Measurements from ENCODE around the gene DNTT. TPM values are rescaled to one million over a fixed set of nuclear protein-coding genes. Genes with fewer than 3 reads are reported as not detected.
A peak's percentile ranks its signal among the peaks of the same experiment; 100 is the strongest.

DNTT gene
- polyA plus RNA-seq, 1 donor (not counting 4 experiments of a cell fraction or from before 2014, with no cell fraction given), result not detected

- FAIRE-seq (peak; percentile 26), DNase-seq (ENCODE audit: low read depth, low spot score) (no peak)
- no peak overlapping the region for H3K9ac ChIP-seq (ENCODE audit: control insufficient read depth, extremely low read depth, insufficient read depth, low read length)
- H3K79me2 ChIP-seq (ENCODE audit: control insufficient read depth, insufficient read depth, low read length), result no peaks in the 10 kb centered on the region
- H3K9me1 ChIP-seq (ENCODE audit: control insufficient read depth, extremely low read depth, insufficient read depth, low read length), result no peaks in the 10 kb centered on the region
- H2AFZ ChIP-seq (ENCODE audit: control insufficient read depth, low read length), result no peak overlapping the region
- H3K27me3 ChIP-seq (ENCODE audit: control insufficient read depth, extremely low read depth, insufficient read depth, low read length), result no peaks in the 10 kb centered on the region
- no peaks in the 10 kb centered on the region for H4K20me1 ChIP-seq (ENCODE audit: control insufficient read depth, extremely low read depth, insufficient read depth, low read length)
- TF ChIP-seq EZH2 (IDR thresholded peaks at IDR 0.05; ENCODE audit: low read length) (no peak), CTCF (optimal IDR thresholded peaks at IDR 0.05 in 1 of 3, IDR thresholded peaks at IDR 0.05 in 1 of 3, conservative IDR thresholded peaks at IDR 0.05 in 1 of 3; ENCODE audit: extremely low read depth in 1 of 3, insufficient read depth in 2 of 3, low read length in 3 of 3) (no peak)
- H3K27ac ChIP-seq (ENCODE audit: control insufficient read depth, insufficient read depth, low read length), result no peak overlapping the region
- peaks cover 35% of the 10 kb centered on the region for H3K4me1 ChIP-seq (ENCODE audit: control insufficient read depth, extremely low read depth, insufficient read depth, low read length)
- no peaks in the 10 kb centered on the region for H3K36me3 ChIP-seq (ENCODE audit: control insufficient read depth in 2 of 2, extremely low read depth in 1 of 2, insufficient read depth in 2 of 2, low read length in 2 of 2)
- dilution Hi-C loops (cut with MboI; ENCODE audit: extremely low pct_ligation_motif_present, low sequenced_read_pairs), result no loop called here
- no peak overlapping the region for H3K4me2 ChIP-seq (ENCODE audit: control insufficient read depth, extremely low read depth, insufficient read depth, low read depth, low read length)
- H3K9me3 ChIP-seq (ENCODE audit: control insufficient read depth, low read depth, low read length), result no peaks in the 10 kb centered on the region
- H3K4me3 ChIP-seq (ENCODE audit: control insufficient read depth in 2 of 3, extremely low read depth in 1 of 3, insufficient read depth in 2 of 3, low read depth in 1 of 3, low read length in 3 of 3), result no peak overlapping the region
These were observed 35.8 kb upstream of the DNTT start for GRCh38 chr10:96268341-96268909.

- H3K9me1 ChIP-seq (ENCODE audit: control insufficient read depth, extremely low read depth, insufficient read depth, low read length), result no peaks in the 10 kb centered on the region
- H3K9me3 ChIP-seq (ENCODE audit: control insufficient read depth, low read depth, low read length), result no peaks in the 10 kb centered on the region
- H3K4me2 ChIP-seq (ENCODE audit: control insufficient read depth, extremely low read depth, insufficient read depth, low read depth, low read length), result no peak overlapping the region
- H3K4me3 ChIP-seq (ENCODE audit: control insufficient read depth in 2 of 3, extremely low read depth in 1 of 3, insufficient read depth in 2 of 3, low read depth in 1 of 3, low read length in 3 of 3), result no peak overlapping the region
- dilution Hi-C loops (cut with MboI; ENCODE audit: extremely low pct_ligation_motif_present, low sequenced_read_pairs), result no loop called here
- no peaks in the 10 kb centered on the region for H3K27me3 ChIP-seq (ENCODE audit: control insufficient read depth, extremely low read depth, insufficient read depth, low read length)
- DNase-seq (ENCODE audit: low read depth, low spot score) (no peak), FAIRE-seq (no peak)
- H3K27ac ChIP-seq (ENCODE audit: control insufficient read depth, insufficient read depth, low read length), result no peak overlapping the region
- H2AFZ ChIP-seq (ENCODE audit: control insufficient read depth, low read length), result no peak overlapping the region
- no peaks in the 10 kb centered on the region for H4K20me1 ChIP-seq (ENCODE audit: control insufficient read depth, extremely low read depth, insufficient read depth, low read length)
- TF ChIP-seq EZH2 (IDR thresholded peaks at IDR 0.05; ENCODE audit: low read length), result no peak
- no peak for TF ChIP-seq CTCF (optimal IDR thresholded peaks at IDR 0.05 in 1 of 3, IDR thresholded peaks at IDR 0.05 in 1 of 3, conservative IDR thresholded peaks at IDR 0.05 in 1 of 3; ENCODE audit: extremely low read depth in 1 of 3, insufficient read depth in 2 of 3, low read length in 3 of 3)
- H3K4me1 ChIP-seq (ENCODE audit: control insufficient read depth, extremely low read depth, insufficient read depth, low read length), result peaks cover 35% of the 10 kb centered on the region
- no peaks in the 10 kb centered on the region for H3K79me2 ChIP-seq (ENCODE audit: control insufficient read depth, insufficient read depth, low read length)
- H3K9ac ChIP-seq (ENCODE audit: control insufficient read depth, extremely low read depth, insufficient read depth, low read length), result no peak overlapping the region
- H3K36me3 ChIP-seq (ENCODE audit: control insufficient read depth in 2 of 2, extremely low read depth in 1 of 2, insufficient read depth in 2 of 2, low read length in 2 of 2), result no peaks in the 10 kb centered on the region
These were observed 34.6 kb upstream of the DNTT start for GRCh38 chr10:96269438-96270300.
